ENCODE data around the gene HHIPL1. TPM values are rescaled to one million over a fixed set of nuclear protein-coding genes. Genes with fewer than 3 reads are reported as not detected.

The HHIPL1 gene
- 1.6 TPM for total RNA-seq
- long read RNA-seq, full-length matches to known transcripts, result 8 of 8 reads
- long read RNA-seq, partial matches to known transcripts, result 0 of 8 reads
- long read RNA-seq, other reads (novel, unspliced or antisense), result 0 of 8 reads

GRCh38 chr14:99644723-99645544 is at the start of gene HHIPL1:
Gene HHIPL1, plus strand, starts transcription at chr14:99645129. Its CDS starts 79 bp downstream, at chr14:99645208.
- peak; percentile 62 for DNase-seq
- intact Hi-C loops (cut with DNase I), result no loop called here
- peak; percentile 78 for ATAC-seq (ENCODE audit: poor library complexity)

- ATAC-seq (ENCODE audit: poor library complexity), result no peak
- intact Hi-C loops (cut with DNase I), result no loop called here
- no peak for DNase-seq
Measured at GRCh38 chr14:99595524-99595923, 49.4 kb upstream of the HHIPL1 start.

- DNase-seq, result no peak
- intact Hi-C loops (cut with DNase I), result no loop called here
- peak; percentile 77 for ATAC-seq (ENCODE audit: poor library complexity)
Measured at GRCh38 chr14:99596071-99596627, 48.8 kb upstream of the HHIPL1 start.

DNA sequence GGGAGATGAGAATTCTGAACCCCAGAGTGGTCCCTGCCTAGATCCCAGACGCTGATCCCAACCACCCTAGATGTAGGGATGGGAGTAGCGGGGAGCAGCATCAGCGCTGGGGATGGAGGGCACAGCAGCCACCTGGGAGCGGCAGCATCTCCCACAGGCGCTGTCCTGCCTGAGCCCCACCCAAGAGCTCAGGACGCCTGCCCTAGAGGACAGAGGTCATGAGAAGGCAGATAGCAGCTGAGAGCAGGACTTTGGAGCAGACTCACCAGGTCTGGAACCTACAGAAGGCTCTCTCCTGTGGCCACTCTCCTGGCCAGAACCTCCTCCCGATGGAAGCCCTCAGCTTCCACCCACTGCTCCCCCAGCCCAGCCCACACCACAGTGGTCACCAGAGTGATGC is 48.2 kb upstream of the HHIPL1 start:
- DNase-seq, result no peak
- no peak for ATAC-seq (ENCODE audit: poor library complexity)
- intact Hi-C loops (cut with DNase I), result no loop called here

DNA sequence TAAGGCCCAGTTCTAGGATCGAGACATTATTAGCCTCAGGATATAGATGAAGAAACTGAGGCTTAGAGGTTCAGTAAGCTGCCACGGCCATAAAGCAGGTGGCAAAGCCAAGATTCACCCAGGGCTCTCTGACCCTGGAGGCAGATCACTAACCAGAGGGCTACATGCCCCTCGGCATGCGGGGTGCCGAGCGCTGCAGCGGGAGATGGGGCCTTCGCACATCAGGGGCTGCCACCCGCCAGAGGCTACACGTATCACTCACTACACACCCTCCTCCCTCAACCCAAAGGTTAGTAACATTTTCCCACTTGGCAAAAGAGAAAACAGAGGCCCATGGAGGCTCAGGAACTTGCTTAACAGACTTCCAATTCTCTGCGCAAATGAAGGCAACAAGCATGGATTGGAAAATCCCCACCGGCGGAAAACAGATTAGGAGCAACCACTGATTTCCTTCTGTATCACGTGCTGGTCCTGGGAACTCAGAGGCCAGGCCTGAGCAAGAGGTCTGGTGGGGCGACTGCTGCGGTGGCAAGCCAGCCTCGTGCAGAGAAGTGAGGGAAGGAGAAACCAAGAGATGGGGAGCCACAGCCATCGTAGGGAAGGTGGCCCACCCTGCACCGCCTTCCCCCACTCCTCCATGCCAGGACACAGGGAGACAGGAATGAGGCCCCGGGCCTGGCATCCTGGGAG is 46.9 kb upstream of the HHIPL1 start:
- intact Hi-C loops (cut with DNase I), result no loop called here
- DNase-seq, result no peak

GRCh38 chr14:99598774-99599173 is 46.2 kb upstream of the HHIPL1 start:
- ATAC-seq (ENCODE audit: poor library complexity), result no peak
- intact Hi-C loops (cut with DNase I), result no loop called here
- DNase-seq, result no peak

More for the DNA sequence above, 46.9 kb upstream of the HHIPL1 start:
- ATAC-seq (ENCODE audit: poor library complexity), result no peak

GRCh38 chr14:99599393-99599792 is 45.5 kb upstream of the HHIPL1 start:
- intact Hi-C loops (cut with DNase I), result no loop called here
- ATAC-seq (ENCODE audit: poor library complexity), result no peak
- DNase-seq, result no peak

- intact Hi-C loops (cut with DNase I), result loop anchor here (5.0 kb wide), 1 partner anchor 38 kb away; no protein-coding TSS in a partner anchor
- no peak for DNase-seq
- no peak for ATAC-seq (ENCODE audit: poor library complexity)
Measured at GRCh38 chr14:99600232-99600888, 44.6 kb upstream of the HHIPL1 start.

DNA sequence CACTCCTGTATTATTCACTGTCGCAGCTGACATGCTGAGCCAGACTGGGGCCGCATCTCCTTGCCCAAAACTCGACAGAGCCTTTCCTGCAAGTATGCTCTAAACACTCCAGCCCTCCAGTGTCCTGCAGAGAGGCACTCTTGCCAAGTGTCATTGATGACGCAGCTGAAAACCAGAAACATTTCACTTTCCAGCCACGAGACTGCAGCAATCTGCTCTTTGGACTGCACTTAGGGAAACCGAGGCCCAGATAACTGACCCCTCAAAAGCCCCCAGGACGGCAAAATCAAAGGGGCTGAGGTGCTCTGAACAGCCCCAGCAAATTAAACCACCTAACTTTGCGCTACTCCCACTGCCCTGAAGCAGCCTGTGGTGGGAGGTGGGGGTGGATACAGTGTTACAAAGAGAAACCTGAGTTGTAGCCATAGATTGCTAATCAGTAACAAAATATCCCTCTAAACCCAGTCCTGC is 43.5 kb upstream of the HHIPL1 start:
- DNase-seq, result no peak
- intact Hi-C loops (cut with DNase I), result loop anchor here (5.0 kb wide), 1 partner anchor 39 kb away; no protein-coding TSS in a partner anchor
- ATAC-seq (ENCODE audit: poor library complexity), result no peak

DNA sequence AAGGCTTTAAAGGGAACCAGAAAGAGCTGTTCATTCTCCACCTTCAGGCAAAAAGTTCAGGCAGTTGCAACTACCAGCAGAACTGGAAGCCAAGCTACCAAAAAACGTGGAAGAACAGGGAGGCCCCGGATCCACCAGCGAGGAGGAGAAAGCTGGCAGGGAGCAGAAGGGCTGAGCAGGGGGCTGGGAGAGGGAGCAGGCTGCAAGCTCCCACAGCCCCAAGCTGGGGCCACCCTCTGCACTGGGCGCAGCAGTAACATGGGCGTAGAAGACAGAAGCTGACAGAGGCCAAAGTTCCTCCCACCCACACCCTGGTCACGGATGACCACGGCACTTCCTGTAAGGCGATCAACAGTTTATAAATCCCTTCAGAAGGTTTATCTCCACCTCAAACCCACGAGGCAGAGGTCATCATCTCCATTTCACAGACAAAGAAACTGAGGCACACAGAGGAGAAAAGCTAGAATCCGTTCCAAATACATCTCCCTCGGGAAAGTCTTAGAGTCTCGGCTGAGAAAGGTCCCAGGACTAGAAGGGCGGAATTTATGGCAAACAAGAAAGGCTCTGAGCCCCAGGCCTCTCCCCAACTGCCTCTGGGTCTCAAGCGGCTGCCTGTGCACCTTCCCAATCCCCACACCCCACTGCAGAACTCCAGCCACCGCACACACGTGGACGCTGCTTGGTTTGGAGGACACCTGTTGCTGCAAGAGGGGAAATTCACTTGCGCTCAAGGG is 42.7 kb upstream of the HHIPL1 start:
- ATAC-seq (ENCODE audit: poor library complexity) (no peak), DNase-seq (no peak)
- intact Hi-C loops (cut with DNase I), result loop anchor here (5.0 kb wide), 1 partner anchor 40 kb away; no protein-coding TSS in a partner anchor

DNA sequence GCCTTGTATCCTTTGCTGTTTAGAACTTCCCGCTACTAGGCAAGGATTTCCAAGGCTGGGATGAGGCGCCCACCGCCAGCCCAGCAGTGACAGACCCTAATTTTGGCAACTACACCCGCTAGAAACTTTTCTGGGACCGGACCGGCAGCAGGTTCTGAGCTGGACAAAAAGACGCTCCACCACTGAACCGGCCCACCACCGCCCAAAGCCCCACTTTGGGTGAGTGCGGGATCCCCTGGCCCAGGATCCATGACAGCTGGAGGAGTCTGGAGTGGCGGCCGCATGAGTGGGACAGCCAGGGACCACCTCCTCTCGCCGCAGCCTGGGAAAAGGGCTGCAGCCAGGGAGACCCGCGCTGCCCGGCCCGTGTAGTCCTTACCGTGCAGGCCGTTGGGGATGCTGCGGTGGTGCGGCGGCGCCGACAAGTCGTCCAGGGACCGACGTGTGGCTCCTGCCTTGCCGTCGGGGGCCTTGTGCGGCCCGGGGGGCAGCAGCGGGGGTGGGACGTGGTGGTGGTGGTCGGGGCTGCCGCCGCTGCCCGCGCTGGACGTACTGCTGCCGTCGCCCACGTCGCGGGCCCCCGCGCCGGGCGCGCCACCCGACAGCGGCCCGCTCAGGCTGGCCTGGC is 42.0 kb upstream of the HHIPL1 start:
- intact Hi-C loops (cut with DNase I), result loop anchor here (5.0 kb wide), 1 partner anchor 41 kb away; no protein-coding TSS in a partner anchor
- no peak for DNase-seq
- no peak for ATAC-seq (ENCODE audit: poor library complexity)

DNA sequence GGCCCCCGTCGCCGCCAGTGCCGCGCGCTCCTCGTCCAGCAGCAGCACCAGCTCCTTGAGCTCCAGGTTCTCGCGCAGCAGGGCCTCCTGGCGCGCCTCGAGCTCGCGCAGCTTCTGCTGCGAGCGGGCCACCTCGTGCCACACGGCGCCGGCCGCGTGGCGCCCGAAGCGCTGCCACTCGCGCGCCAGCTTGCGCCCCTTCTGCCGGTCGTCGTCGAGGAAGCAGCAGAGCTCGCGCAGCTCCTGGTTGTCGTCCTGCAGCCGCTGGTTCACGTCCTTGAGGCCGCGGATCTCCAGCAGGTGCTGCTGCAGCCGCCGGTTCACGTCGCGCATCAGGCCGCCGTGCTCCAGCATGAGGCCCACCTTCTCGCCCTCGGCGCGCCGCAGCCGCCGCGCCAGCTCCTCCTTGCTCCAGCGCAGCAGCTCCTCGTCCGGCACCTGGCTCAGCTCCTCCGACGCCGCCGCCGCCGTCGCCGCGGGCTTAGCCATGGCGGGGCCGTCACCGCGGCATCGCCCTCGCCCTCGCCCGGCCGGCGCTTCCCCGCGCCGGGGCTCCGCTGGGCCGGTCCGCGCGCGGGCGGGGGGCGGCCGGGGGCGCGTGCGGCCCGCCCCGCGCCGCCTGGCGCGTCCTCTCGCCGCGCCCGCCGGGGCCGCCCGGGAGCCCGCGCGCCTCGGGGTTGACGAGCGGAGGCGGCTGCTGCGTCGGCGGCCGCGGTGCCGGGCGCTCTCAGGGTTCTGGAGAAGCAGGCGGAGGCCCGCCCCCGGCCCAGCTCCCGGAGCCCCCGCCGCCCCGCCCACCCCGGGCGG is 41.3 kb upstream of the HHIPL1 start, which contains the start of gene CCDC85C:
Gene CCDC85C (minus strand): TSS at position 737 of the 807 bp plus-strand sequence. CDS start 248 bp downstream, at position 489.
- intact Hi-C loops (cut with DNase I), result loop anchor here (5.0 kb wide), 1 partner anchor 41 kb away; no protein-coding TSS in a partner anchor
- no peak for ATAC-seq (ENCODE audit: poor library complexity)
- DNase-seq, result no peak

- peak; percentile 95 for ATAC-seq (ENCODE audit: poor library complexity)
- intact Hi-C loops (cut with DNase I), result loop anchor here (5.0 kb wide), 1 partner anchor 42 kb away; no protein-coding TSS in a partner anchor
- peak; percentile 95 for DNase-seq
Measured at GRCh38 chr14:99604278-99604765, 40.6 kb upstream of the HHIPL1 start.

DNA sequence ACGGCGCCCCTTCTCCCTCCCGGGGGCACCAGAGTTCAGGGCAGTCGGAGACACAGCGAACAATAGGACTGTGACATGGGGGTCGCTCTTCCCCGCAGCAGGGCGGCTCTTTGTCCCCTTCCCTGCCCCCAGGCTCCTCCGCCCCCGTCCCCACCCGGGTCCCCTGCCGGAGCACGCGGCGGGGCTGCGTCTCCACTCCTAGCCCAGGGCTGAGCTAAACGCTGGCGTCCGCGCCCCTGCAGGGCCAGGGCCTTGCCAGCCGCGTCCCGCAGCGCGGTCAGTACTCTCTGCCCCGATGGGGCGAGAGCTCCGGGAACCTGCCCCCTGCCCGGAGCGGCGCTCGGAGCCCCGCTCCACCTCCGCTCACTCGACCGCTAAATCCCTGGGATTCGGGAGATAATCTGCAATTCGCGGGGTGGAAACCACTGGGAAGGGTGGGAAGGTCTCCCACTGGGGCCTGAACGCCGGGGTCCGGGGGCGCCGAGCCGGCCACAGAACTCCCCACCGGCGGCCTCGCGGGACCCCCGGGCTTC is 40.1 kb upstream of the HHIPL1 start:
- ATAC-seq (ENCODE audit: poor library complexity), result peak; percentile 48
- intact Hi-C loops (cut with DNase I), result loop anchor here (5.0 kb wide), 1 partner anchor 43 kb away; no protein-coding TSS in a partner anchor

GRCh38 chr14:99605299-99605961 is 39.5 kb upstream of the HHIPL1 start:
- peak; percentile 23 for ATAC-seq (ENCODE audit: poor library complexity)
- intact Hi-C loops (cut with DNase I), result no loop called here
- peak; percentile 74 for DNase-seq

More for the DNA sequence above, 40.1 kb upstream of the HHIPL1 start:
- no peak for DNase-seq

Data from Right ventricle myocardium superior (tissue), 1 donor.